ENCODE data around the gene FXYD4.

The FXYD4 gene

DNA sequence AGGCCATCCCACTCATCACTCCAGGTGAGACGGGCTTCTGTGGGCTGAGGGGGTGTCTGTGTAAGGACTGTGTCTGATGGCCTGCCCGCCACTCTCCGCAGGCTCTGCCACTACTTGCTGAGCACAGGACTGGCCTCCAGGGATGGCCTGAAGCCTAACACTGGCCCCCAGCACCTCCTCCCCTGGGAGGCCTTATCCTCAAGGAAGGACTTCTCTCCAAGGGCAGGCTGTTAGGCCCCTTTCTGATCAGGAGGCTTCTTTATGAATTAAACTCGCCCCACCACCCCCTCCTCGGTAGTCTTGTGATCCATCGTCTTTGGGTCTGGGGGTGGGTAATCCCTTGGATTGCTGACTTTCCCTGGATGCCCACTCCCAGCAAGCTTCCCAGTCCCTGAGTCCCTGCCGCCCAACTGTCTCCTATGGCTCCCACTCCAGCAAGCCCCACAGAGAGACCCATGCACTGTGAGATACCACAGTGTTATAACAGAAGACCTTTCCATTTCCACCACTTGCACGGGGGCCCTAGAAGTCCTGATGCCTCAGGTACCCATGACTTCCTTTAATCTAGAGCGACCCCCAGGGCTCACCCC is 4.7 kb downstream of the FXYD4 start:
- TF ChIP-seq, protein P1, sequence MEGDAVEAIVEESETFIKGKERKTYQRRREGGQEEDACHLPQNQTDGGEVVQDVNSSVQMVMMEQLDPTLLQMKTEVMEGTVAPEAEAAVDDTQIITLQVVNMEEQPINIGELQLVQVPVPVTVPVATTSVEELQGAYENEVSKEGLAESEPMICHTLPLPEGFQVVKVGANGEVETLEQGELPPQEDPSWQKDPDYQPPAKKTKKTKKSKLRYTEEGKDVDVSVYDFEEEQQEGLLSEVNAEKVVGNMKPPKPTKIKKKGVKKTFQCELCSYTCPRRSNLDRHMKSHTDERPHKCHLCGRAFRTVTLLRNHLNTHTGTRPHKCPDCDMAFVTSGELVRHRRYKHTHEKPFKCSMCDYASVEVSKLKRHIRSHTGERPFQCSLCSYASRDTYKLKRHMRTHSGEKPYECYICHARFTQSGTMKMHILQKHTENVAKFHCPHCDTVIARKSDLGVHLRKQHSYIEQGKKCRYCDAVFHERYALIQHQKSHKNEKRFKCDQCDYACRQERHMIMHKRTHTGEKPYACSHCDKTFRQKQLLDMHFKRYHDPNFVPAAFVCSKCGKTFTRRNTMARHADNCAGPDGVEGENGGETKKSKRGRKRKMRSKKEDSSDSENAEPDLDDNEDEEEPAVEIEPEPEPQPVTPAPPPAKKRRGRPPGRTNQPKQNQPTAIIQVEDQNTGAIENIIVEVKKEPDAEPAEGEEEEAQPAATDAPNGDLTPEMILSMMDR (conservative IDR thresholded peaks at IDR 0.05; ENCODE audit: low read depth, low read length), result no peak
- DNase-seq (ENCODE audit: low read depth), result no peak
- H3K4me3 ChIP-seq (ENCODE audit: low read length), result no peak overlapping the region

DNA sequence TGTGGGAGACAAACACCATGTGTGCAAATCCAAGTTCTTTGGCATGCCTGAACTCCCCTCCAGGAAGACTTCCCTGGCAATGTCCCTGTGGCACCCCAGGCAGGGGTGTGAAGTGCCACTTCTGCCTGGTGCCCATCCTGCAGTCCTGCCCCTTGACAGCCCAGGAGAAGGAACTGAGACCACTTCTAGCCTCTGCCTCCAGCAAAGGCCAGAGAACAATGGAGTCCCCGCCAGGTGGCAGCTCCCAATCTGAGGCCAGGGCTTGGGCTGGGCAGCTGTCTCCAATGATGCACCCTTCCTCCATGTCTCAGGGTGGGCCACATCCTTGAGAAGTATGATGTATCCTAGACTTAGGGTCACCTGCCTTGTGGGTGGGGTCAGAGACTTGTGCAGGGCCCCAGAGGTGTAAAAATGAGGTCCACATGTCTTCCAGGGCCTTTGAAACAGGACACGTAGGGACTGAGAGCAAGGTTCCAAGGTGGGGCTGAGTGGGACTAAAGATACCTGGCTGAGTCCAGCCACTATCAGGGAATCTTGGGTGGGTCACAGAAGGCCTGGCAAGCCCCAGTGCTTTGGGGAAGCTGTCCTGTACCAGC is 5.5 kb downstream of the FXYD4 start:
- DNase-seq (ENCODE audit: low read depth), result no peak
- TF ChIP-seq, protein P1 (conservative IDR thresholded peaks at IDR 0.05; ENCODE audit: low read depth, low read length), result no peak

DNA sequence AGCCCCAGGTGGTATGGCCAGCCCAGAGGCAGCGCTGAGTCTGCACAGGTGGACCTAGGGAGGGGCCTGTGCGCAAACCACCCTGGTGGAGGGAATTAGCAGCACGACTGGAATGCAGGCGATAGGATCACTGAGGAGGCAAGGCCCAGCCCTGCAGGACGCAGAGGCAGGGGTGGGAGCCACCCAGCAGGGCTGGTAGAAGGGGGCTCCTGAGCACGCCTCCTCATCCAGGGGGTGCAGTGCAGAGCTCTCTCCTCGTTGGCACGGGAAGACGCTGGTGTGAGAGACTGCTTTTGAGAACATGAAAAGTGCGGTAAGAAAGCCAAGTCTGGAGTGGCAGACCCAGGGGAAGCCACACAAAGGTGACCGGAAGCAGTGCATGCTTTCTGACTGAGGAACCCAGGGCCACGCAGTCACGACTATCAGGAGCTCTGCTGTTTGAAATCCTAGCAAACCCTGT is 6.0 kb downstream of the FXYD4 start:
- TF ChIP-seq, protein P1 (conservative IDR thresholded peaks at IDR 0.05; ENCODE audit: low read depth, low read length), result peak; percentile 46
- DNase-seq (ENCODE audit: low read depth), result no peak

More for the DNA sequence above, 5.5 kb downstream of the FXYD4 start:
- no peak overlapping the region for H3K4me3 ChIP-seq (ENCODE audit: low read length)

DNA sequence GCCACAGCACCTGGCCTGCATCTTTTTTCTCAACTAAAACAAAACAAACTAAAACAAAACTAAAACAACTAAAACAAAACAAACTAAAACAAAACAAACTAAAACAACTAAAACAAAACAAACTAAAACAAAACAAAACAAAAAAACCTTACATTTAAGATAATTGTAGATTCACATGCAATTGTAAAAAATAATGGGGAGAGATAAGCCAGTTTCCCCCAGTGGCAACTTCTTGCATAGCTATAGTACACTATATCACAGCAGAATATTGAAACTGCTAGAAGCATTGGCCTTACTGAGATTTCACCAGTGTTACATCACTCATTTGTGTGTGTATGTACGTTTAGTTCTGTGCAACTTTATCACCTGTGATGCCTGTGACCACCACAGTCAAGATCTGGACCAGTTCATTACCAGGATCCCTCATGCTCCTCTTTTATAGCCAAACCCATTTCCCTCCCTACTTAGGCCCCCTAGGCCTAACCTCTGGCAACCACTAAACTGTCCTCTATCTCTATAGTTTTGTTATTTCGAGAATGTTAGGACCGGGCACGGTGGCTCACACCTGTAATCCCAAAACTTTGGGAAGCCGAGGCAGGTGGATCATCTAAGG is 9.3 kb downstream of the FXYD4 start:
- no peak overlapping the region for H3K4me3 ChIP-seq (ENCODE audit: low read length)
- DNase-seq (ENCODE audit: low read depth), result no peak
- TF ChIP-seq, protein P1 (conservative IDR thresholded peaks at IDR 0.05; ENCODE audit: low read depth, low read length), result peak; percentile 13

More for the DNA sequence above, 6.0 kb downstream of the FXYD4 start:
- no peak overlapping the region for H3K4me3 ChIP-seq (ENCODE audit: low read length)

DNA sequence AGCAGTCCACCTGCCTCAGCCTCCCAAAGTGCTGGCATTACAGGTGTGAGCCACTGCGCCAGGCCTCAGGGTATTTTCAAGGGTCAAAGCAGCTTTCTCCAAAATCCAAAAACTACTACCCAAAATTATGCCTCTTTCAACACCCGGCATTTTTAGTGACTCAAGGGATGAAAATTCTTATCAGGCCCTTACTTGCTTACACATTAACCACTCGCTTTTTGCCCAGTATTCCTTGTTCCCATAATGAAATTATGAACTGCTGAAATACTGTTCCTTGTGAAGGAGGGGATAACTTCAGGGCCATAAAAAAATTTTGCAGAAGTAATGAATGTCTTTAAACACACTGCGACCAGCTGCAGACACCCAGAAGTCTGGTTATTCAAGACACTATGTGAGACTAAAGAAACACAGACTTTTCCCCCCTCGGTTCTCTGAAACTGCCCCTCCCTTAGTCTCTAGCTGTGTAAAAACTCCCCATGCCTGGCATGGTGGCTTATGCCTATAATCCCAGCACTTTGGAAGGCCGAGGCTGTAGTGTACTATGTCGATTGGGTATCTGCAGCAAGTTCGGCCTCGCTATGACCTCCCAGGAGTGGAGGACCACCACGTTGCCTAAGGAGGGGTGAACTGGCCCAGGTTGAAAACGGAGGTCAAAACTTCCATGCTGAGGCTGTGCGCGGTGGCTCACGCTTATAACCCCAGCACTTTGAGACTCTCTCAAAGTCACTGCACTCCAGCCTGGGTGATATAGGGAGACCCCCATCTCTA is 12.0 kb downstream of the FXYD4 start:
- no peak overlapping the region for H3K4me3 ChIP-seq (ENCODE audit: low read length)
- TF ChIP-seq, protein P1 (conservative IDR thresholded peaks at IDR 0.05; ENCODE audit: low read depth, low read length), result no peak
- no peak for DNase-seq (ENCODE audit: low read depth)

DNA sequence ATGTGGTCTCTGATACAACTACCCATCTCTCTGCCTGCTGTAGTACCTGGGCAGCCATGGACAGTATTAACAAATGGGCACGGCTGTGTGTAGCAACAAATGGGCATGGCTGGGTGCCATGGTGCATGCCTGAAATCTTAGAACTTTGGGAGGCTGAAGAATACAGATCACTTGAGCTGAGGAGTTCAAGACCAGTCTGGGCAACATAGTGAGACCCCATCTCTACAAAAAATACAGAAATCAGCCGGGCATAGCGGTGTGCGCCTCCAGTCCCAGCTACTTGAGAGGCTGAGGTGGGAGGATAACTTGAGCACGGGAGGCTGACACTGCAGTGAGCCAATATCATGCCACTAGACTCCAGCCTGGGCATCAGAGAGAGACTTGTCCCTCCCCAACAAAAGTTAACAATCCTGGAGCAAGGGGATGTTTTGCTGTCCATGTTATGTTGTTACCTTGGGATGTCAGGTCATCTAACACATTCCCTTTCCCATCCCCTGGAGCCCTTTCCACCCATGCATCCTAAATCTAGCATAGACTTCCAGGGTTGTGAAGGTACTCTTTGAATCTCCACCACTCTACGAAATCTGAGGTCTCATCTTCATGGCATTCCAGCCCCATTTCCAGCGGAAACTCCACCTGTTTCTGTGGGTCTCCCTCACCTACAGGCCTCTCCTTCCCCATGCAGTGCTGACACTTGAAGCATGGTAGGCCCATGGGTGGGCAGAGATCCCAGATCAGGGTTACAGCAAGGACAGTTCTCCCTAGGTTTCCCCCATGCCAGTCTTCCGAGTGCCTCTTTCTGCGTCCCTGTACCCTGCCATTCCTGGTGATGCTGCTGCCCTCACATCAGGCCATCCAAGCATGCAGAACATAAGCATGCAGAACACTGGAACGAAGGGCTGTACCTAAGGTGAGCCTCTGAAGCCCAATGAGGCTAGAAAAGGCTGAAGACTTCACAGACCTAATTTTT is 13.1 kb downstream of the FXYD4 start:
- TF ChIP-seq, protein P1 (conservative IDR thresholded peaks at IDR 0.05; ENCODE audit: low read depth, low read length), result no peak
- no peak for DNase-seq (ENCODE audit: low read depth)

More for the DNA sequence above, 13.1 kb downstream of the FXYD4 start:
- H3K4me3 ChIP-seq (ENCODE audit: low read length), result no peak overlapping the region

Measured in retinal pigment epithelial cell (primary cell).